KOPT-K1 (cell line): ENCODE measurements around the gene SLX1B.
"Not testable (repeated sequence)": the region's sequence is repeated elsewhere in the genome, so short reads cannot be mapped to it uniquely, and the experiment has no call there.

Experiments used
- H3K27ac ChIP-seq: fragments of 200-600 bp; sonication (generic); 2 replicates; pipeline ENCODE4 v1.5.1; 2016; ENCODE audit warnings: antibody characterized with exemption, mild to moderate bottlenecking, low read depth, low read length; ENCODE audit not compliant: poor library complexity, severe bottlenecking
- H3K36me3 ChIP-seq: fragments of 200-600 bp; sonication (generic); 2 replicates; pipeline ENCODE4 v1.5.1; 2017; ENCODE audit warnings: antibody characterized with exemption, mild to moderate bottlenecking, low read length, moderate library complexity; ENCODE audit not compliant: insufficient read depth
- H3K9me3 ChIP-seq: fragments of 200-600 bp; sonication (generic); 2 replicates; pipeline ENCODE4 v1.5.1; 2017; ENCODE audit warnings: antibody characterized with exemption, low read length, mild to moderate bottlenecking; ENCODE audit not compliant: insufficient read depth, poor library complexity, severe bottlenecking

SLX1B gene

GRCh38 chr16:29454269-29454668 lies at the start of gene SLX1B, which contains the start of gene BOLA2:
Gene SLX1B (plus strand): TSS chr16:29454533.
Gene BOLA2 (minus strand): TSS chr16:29454351. CDS start chr16:29454253, 98 bp downstream.
- not testable (repeated sequence) for H3K27ac ChIP-seq, H3K9me3 ChIP-seq, H3K36me3 ChIP-seq

GRCh38 chr16:29405249-29405648 lies 49.1 kb upstream of the SLX1B start:
- H3K36me3 ChIP-seq, H3K27ac ChIP-seq: not testable (repeated sequence)

GRCh38 chr16:29423587-29423986 lies 30.7 kb upstream of the SLX1B start:
- H3K9me3 ChIP-seq, H3K27ac ChIP-seq, H3K36me3 ChIP-seq: not testable (repeated sequence)

More at GRCh38 chr16:29405249-29405648, 49.1 kb upstream of the SLX1B start:
- H3K9me3 ChIP-seq: not testable (repeated sequence)

GRCh38 chr16:29425390-29425789 lies 28.9 kb upstream of the SLX1B start:
- not testable (repeated sequence) for H3K9me3 ChIP-seq, H3K27ac ChIP-seq, H3K36me3 ChIP-seq

- H3K9me3 ChIP-seq, H3K27ac ChIP-seq, H3K36me3 ChIP-seq: not testable (repeated sequence)
These were observed 579 bp upstream of the SLX1B start for GRCh38 chr16:29453754-29454153.

GRCh38 chr16:29454828-29455227 lies 495 bp downstream of the SLX1B start:
- H3K27ac ChIP-seq, H3K36me3 ChIP-seq, H3K9me3 ChIP-seq: not testable (repeated sequence)

- H3K36me3 ChIP-seq, H3K9me3 ChIP-seq, H3K27ac ChIP-seq: not testable (repeated sequence)
These were observed 3.3 kb downstream of the SLX1B start for GRCh38 chr16:29457660-29458059.

- not testable (repeated sequence) for H3K36me3 ChIP-seq, H3K27ac ChIP-seq, H3K9me3 ChIP-seq
These were observed 5.6 kb downstream of the SLX1B start, which contains the start of gene SULT1A4 for GRCh38 chr16:29459706-29460646. Gene SULT1A4 (plus strand): TSS chr16:29459913. CDS start chr16:29461386, 1,473 bp downstream.

GRCh38 chr16:29460647-29461030 lies 6.3 kb downstream of the SLX1B start:
- H3K36me3 ChIP-seq: not testable (repeated sequence)

GRCh38 chr16:29465985-29466824 lies 11.9 kb downstream of the SLX1B start:
- H3K36me3 ChIP-seq, H3K27ac ChIP-seq, H3K9me3 ChIP-seq: not testable (repeated sequence)

More at GRCh38 chr16:29460647-29461030, 6.3 kb downstream of the SLX1B start:
- H3K9me3 ChIP-seq, H3K27ac ChIP-seq: not testable (repeated sequence)

GRCh38 chr16:29466904-29467303 lies 12.6 kb downstream of the SLX1B start:
- not testable (repeated sequence) for H3K36me3 ChIP-seq, H3K27ac ChIP-seq, H3K9me3 ChIP-seq

- H3K36me3 ChIP-seq, H3K27ac ChIP-seq, H3K9me3 ChIP-seq: not testable (repeated sequence)
These were observed 13.5 kb downstream of the SLX1B start for GRCh38 chr16:29467654-29468366.

GRCh38 chr16:29469660-29470059 lies 15.3 kb downstream of the SLX1B start:
- not testable (repeated sequence) for H3K36me3 ChIP-seq, H3K9me3 ChIP-seq
- H3K27ac ChIP-seq: peak overlapping the region; percentile 49

GRCh38 chr16:29472065-29472464 lies 17.7 kb downstream of the SLX1B start:
- H3K9me3 ChIP-seq, H3K27ac ChIP-seq: not testable (repeated sequence)

GRCh38 chr16:29482276-29482675 lies 27.9 kb downstream of the SLX1B start:
- H3K36me3 ChIP-seq, H3K9me3 ChIP-seq, H3K27ac ChIP-seq: not testable (repeated sequence)

More at GRCh38 chr16:29472065-29472464, 17.7 kb downstream of the SLX1B start:
- H3K36me3 ChIP-seq: not testable (repeated sequence)
